ENCODE results near the gene DMRT1.

Gene DMRT1

DNA sequence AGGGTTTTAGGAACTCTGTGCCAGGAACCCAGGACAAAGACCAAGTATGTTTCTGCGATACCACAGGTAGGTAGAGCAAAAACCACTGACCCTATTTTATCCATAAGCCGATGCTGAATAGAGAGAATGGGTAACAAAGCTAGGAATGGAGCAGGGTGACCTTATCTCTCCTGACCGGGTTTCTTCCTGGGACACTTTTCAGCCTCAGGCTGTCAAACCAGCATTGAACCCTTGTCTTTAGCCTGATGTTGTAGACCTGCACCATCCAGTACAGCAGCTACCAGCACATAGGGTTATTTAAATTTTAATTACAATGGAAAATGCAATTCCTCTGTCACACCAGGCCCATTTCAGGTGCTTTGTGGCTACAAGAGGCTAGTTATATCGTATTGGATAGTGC is 91.9 kb downstream of the DMRT1 start:
- no peak overlapping the region for H3K4me3 ChIP-seq (ENCODE audit: control insufficient read depth, low read depth, low read length)
- DNase-seq (ENCODE audit: low read depth), result no peak
- TF ChIP-seq, protein P1, sequence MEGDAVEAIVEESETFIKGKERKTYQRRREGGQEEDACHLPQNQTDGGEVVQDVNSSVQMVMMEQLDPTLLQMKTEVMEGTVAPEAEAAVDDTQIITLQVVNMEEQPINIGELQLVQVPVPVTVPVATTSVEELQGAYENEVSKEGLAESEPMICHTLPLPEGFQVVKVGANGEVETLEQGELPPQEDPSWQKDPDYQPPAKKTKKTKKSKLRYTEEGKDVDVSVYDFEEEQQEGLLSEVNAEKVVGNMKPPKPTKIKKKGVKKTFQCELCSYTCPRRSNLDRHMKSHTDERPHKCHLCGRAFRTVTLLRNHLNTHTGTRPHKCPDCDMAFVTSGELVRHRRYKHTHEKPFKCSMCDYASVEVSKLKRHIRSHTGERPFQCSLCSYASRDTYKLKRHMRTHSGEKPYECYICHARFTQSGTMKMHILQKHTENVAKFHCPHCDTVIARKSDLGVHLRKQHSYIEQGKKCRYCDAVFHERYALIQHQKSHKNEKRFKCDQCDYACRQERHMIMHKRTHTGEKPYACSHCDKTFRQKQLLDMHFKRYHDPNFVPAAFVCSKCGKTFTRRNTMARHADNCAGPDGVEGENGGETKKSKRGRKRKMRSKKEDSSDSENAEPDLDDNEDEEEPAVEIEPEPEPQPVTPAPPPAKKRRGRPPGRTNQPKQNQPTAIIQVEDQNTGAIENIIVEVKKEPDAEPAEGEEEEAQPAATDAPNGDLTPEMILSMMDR (conservative IDR thresholded peaks at IDR 0.05; ENCODE audit: control insufficient read depth, insufficient read depth, low read depth, low read length), result no peak

DNA sequence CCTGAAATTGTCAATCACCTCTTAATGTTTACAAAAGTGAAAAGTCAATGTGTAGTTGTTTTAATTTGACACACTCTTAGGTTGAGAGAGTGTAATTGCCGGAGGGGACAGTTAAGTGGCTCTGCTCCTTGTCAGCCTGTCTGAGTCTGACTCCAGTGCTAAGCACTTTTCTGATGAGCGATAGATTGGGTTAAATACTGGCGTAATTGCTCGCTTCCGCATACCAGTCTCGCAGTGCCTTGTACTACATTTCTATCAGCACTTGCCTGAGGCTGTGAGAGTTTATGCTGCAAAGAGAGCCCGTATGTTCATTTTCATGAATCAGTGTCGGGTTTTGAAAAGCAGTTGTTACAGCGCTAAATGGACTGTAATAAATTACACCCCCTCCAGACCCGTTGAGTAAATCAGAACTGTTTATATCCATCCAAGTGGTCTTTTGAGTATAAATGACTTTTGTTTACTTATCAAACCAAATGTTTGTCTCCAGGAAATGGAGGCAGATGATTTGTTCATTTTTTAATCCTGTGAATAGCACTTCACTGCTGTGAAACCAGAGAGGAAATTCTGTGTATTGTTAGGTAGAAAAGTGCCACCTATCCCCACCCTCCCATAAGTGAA is 94.0 kb downstream of the DMRT1 start:
- peak; percentile 9 for DNase-seq (ENCODE audit: low read depth)
- TF ChIP-seq, protein P1 (conservative IDR thresholded peaks at IDR 0.05; ENCODE audit: control insufficient read depth, insufficient read depth, low read depth, low read length), result no peak
- H3K4me3 ChIP-seq (ENCODE audit: control insufficient read depth, low read depth, low read length), result no peak overlapping the region

DNA sequence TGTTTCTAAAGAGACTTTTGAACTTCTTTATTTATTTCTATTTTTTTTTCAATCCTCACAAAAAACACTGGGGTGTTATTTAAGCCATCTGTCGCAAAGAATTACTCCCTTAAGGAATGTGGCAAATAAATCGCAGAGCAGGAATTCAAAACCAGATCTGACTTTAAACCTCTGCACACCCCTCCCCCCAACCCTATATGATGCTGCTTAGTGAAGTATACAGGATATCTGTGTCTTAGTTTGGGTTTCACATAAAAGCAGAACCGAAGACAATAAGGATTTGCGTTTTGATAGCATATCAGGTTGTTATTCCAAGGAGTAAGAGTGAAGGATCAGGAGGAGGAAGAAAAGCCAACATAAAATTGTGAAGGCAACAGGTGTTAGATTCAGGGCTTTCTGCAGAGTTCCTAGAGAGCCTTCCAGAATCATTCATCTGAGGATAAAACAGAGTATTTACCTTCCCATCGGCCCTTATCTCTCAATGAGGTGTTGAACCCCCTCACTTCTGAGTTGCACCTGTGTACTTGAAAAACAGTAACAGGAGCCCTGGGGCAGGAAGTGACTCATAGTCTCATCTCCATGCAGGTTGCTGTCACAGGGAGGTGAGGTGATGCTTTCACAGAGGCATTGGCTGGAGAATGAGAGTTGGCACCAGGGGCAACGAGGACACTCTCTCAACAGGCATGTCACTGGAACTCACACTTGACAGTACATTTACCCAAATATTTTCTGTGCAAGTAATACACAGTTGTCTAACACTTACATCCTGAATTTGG is 101.5 kb downstream of the DMRT1 start:
- TF ChIP-seq, protein P1 (conservative IDR thresholded peaks at IDR 0.05; ENCODE audit: control insufficient read depth, insufficient read depth, low read depth, low read length), result no peak
- H3K4me3 ChIP-seq (ENCODE audit: control insufficient read depth, low read depth, low read length), result no peak overlapping the region
- DNase-seq (ENCODE audit: low read depth), result no peak

DNA sequence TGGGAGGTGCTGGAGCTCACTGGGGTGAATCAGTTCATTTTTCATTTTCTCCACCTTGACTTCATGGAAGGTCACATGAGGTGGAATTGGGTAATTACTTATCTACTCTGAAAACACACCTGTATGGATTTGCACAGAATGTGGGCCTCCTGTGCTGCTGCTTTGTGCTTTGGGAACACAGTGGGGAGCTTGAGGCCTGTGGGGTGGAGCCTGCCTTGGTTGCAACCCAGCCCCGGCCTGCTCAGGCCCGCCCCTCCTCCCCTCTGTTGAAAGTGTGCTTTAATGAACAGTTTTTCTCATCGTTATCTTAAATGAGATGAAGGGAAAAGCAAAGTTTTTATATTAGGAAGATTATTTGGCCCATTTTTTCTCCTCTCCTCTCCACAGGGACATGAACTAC is 106.5 kb downstream of the DMRT1 start:
- H3K4me3 ChIP-seq (ENCODE audit: control insufficient read depth, low read depth, low read length), result no peak overlapping the region
- TF ChIP-seq, protein P1 (conservative IDR thresholded peaks at IDR 0.05; ENCODE audit: control insufficient read depth, insufficient read depth, low read depth, low read length), result no peak
- DNase-seq (ENCODE audit: low read depth), result no peak

DNA sequence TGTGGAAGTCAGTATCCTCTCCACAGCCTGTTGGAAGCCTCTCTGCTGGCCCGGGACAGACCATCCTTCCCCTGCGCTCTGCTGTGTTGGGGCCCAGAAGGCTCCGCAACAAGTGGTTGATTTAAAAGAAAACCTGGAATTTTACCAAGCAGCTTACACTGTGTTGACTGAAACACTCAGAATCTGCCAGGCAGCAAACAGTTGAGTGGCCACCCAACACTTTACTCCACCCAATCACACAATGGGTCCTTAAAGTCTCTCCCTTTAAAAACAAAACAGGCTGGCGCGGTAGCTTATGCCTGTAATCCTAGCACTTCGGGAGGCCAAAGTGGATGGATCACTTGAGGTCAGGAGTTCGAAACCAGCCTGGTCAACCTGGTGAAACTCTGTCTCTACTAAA is 107.0 kb downstream of the DMRT1 start:
- no peak for DNase-seq (ENCODE audit: low read depth)
- H3K4me3 ChIP-seq (ENCODE audit: control insufficient read depth, low read depth, low read length), result no peak overlapping the region
- TF ChIP-seq, protein P1 (conservative IDR thresholded peaks at IDR 0.05; ENCODE audit: control insufficient read depth, insufficient read depth, low read depth, low read length), result no peak

DNA sequence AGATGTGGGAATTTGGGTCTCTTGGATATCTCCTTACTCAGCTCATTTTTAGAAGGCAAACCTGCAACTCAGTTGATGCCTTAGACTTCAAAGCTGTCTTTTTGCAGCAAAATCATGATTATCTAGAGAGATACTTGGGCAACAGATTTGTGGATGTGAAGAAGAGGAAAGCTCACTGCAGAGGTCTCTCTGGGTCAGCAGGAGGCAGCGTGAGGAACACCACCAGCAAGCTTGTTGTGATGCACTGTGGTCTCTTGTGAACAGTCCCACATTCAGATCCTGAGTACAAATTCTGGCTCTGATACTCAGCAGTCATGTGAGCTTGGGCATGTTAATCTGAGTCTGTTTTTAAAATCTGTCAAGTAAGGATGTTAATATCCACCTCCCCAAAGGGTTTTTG is 108.6 kb downstream of the DMRT1 start:
- peak; percentile 8 for DNase-seq (ENCODE audit: low read depth)
- TF ChIP-seq, protein P1 (conservative IDR thresholded peaks at IDR 0.05; ENCODE audit: control insufficient read depth, insufficient read depth, low read depth, low read length), result peak; percentile 7
- no peak overlapping the region for H3K4me3 ChIP-seq (ENCODE audit: control insufficient read depth, low read depth, low read length)

Measured in fibroblast of mammary gland (primary cell).